ENCODE results near the gene NOD1.
"Not testable (repeated sequence)": the region's sequence is repeated elsewhere in the genome, so short reads cannot be mapped to it uniquely, and the experiment has no call there.

NOD1 gene

GRCh38 chr7:30448461-30449189, 30.0 kb downstream of the NOD1 start:
- no peak for DNase-seq

- DNase-seq = no peak
These were observed 31.1 kb downstream of the NOD1 start for GRCh38 chr7:30447466-30447865.

- no peak for DNase-seq
These were observed 32.3 kb downstream of the NOD1 start for GRCh38 chr7:30446266-30446665.

- DNase-seq = peak; percentile 73
These were observed 32.8 kb downstream of the NOD1 start for GRCh38 chr7:30445770-30446169.

- DNase-seq = no peak
These were observed 40.6 kb downstream of the NOD1 start for GRCh38 chr7:30437823-30438574.

- DNase-seq = no peak
These were observed 42.1 kb downstream of the NOD1 start for GRCh38 chr7:30436518-30436917.

- DNase-seq = no peak
These were observed 42.5 kb downstream of the NOD1 start for GRCh38 chr7:30436046-30436445.

GRCh38 chr7:30434140-30434799, 44.3 kb downstream of the NOD1 start:
- DNase-seq = no peak

GRCh38 chr7:30433506-30433905, 45.1 kb downstream of the NOD1 start:
- no peak for DNase-seq

- DNase-seq = no peak
These were observed 45.5 kb downstream of the NOD1 start for GRCh38 chr7:30433082-30433481.

- DNase-seq = no peak
These were observed 47.8 kb downstream of the NOD1 start for GRCh38 chr7:30430777-30431176.

GRCh38 chr7:30430276-30430675, 48.3 kb downstream of the NOD1 start:
- DNase-seq = no peak

- no peak for DNase-seq
These were observed 49.4 kb downstream of the NOD1 start for GRCh38 chr7:30429156-30429530.

GRCh38 chr7:30428246-30429155, 50.1 kb downstream of the NOD1 start:
- DNase-seq = no peak

GRCh38 chr7:30427296-30428070, 51.1 kb downstream of the NOD1 start:
- DNase-seq = no peak

- DNase-seq = no peak
These were observed 54.1 kb downstream of the NOD1 start for GRCh38 chr7:30424506-30424905.

GRCh38 chr7:30423788-30424505, 54.6 kb downstream of the NOD1 start:
- no peak for DNase-seq

- no peak for DNase-seq
These were observed 55.7 kb downstream of the NOD1 start for GRCh38 chr7:30422922-30423321.

GRCh38 chr7:30421647-30422196, 56.9 kb downstream of the NOD1 start:
- DNase-seq = no peak

GRCh38 chr7:30420662-30421061, 57.9 kb downstream of the NOD1 start:
- DNase-seq = no peak

- not testable (repeated sequence) for DNase-seq
These were observed 58.5 kb downstream of the NOD1 start for GRCh38 chr7:30420080-30420479.
